Heart left ventricle (tissue), 13 donors: ENCODE measurements around the gene NLGN3.

ENCODE experiments used
- CTCF ChIP-seq, 12 donors: fragments of 200-600 bp; sonication (generic) in 4 of 12; IDR thresholded peaks; one replicate each; pipeline versions ENCODE4 v1.5.0 to v1.8.0; 2018 to 2022; ENCODE audit warnings: antibody characterized with exemption in 12 of 12, mild to moderate bottlenecking in 5 of 12
- POLR2A ChIP-seq, 2 donors: fragments of 450-650 bp; IDR thresholded peaks; one replicate each; pipeline ENCODE4 v1.6.1; 2017; ENCODE audit warnings: antibody characterized with exemption in 2 of 2, mild to moderate bottlenecking in 2 of 2, moderate library complexity in 2 of 2
- donor health status: ischemic (EF 13 %, LVEDD 7.1; RV severe dilation, severe dysfunction).
- donor health status: DM: no; HTN: yes; CAD: no.
- donor health status: DM: no; HTN: no; CAD: no.
- donor health status: ischemic (EF 25% LVEDD 6.9; RV normal size, moderate dysfunction).
- donor health status: ischemic (EF 25% LVEDD 5.7; RV mildly dilated, moderate dysfunction).
- donor health status: ischemic (EF 35%, LVEDD 5.7; RV mildly dilated, moderate dysfunction).
- donor health status: nonischemic (EF 11% LVEDD 7.7; RV severe dilation, severe dysfunction).
- donor health status: DM: yes; HTN: yes; CAD: no.
- donor health status: PGD.
- donor health status: ischemic (EF 29% LVEDD 5.4; RV normal size, mild dysfunction).
- donor health status: nonischemic (EF 23%, LVEDD 6.1; RV moderate dilation, normal function).

GRCh38 chrX:71096760-71097032 lies 47.9 kb upstream of the NLGN3 start:
- no peak for TF ChIP-seq CTCF (IDR thresholded peaks at IDR 0.05)
- no peak for TF ChIP-seq POLR2A (IDR thresholded peaks at IDR 0.05)
